Stimulated activated CD4-positive, alpha-beta T cell treated with anti-CD3 and anti-CD28 coated beads, Interleukin-1b, Interleukin-23, amount 100 ng/mL, for 48 hours (primary cell): ENCODE data around the gene PREB.
"Not testable (repeated sequence)": the region's sequence is repeated elsewhere in the genome, so short reads cannot be mapped to it uniquely, and the experiment has no call there.

Source experiments
- DNase-seq: peaks from one replicate; pipeline ENCODE4 v3.0.0-alpha.2; 2020

PREB gene

GRCh38 chr2:27125104-27125503 is 9.3 kb downstream of the PREB start:
- no peak for DNase-seq

DNA sequence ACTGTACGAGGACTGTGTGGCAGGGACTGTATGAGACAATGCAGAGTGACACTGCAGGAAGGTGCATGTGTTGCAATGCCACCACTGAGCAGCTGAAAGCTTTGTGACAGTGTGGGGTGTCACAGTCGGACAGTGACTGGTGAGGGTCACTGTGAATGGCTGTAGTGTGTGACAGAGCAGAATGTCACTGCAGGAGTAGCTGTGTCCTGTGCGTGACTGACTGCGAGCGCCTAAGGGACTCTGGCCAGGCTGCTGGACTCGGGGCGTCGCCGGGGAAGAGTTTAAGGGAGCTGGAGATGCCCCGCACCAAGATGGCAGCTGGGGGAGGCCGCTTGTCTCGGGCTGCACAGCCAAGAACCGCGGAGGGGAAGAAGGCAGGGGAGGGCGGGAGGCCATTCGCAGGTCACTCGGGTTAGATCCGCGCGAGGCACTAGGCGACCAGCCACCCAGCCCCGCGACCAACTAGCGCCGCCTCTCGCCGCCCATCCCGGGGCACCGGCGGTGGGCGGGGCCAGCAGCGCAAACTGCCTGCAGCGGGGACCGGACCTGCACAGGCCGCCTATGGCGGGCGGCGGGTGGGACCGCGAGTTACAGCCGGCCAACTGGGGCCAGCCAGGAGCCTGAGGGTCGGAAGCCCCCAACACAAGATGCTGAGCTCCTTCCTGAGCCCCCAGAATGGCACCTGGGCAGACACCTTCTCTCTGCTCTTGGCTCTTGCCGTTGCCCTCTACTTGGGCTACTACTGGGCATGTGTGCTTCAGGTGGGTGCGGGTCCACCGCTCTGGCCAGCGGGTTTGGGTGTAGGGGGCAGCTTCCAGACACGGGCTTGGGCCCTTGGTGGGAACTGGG is 10.9 kb downstream of the PREB start, which contains the start of gene ABHD1:
Gene ABHD1 (plus strand): TSS at position 514 of the 849 bp plus-strand sequence. CDS start 134 bp downstream, at position 648.
- peak; percentile 36 for DNase-seq

GRCh38 chr2:27122791-27123190 is 11.6 kb downstream of the PREB start:
- no peak for DNase-seq

GRCh38 chr2:27121906-27122305 is 12.5 kb downstream of the PREB start:
- DNase-seq, result no peak

DNA sequence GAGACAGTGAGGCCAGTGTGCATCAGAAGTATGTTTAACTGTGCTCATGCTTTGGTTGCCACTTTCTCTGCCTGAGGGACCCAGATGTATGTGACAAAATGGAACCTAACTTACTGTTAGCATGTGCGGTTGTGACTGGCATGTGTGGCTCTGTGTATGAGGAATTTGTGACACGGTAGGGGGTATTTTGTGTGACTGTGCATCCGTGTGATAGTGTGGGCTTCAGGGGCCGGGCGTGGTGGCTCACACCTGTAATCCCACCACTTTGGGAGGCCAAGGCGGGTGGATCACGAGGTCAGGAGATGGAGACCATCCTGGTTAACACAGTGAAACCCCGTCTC is 15.1 kb downstream of the PREB start:
- not testable (repeated sequence) for DNase-seq

DNA sequence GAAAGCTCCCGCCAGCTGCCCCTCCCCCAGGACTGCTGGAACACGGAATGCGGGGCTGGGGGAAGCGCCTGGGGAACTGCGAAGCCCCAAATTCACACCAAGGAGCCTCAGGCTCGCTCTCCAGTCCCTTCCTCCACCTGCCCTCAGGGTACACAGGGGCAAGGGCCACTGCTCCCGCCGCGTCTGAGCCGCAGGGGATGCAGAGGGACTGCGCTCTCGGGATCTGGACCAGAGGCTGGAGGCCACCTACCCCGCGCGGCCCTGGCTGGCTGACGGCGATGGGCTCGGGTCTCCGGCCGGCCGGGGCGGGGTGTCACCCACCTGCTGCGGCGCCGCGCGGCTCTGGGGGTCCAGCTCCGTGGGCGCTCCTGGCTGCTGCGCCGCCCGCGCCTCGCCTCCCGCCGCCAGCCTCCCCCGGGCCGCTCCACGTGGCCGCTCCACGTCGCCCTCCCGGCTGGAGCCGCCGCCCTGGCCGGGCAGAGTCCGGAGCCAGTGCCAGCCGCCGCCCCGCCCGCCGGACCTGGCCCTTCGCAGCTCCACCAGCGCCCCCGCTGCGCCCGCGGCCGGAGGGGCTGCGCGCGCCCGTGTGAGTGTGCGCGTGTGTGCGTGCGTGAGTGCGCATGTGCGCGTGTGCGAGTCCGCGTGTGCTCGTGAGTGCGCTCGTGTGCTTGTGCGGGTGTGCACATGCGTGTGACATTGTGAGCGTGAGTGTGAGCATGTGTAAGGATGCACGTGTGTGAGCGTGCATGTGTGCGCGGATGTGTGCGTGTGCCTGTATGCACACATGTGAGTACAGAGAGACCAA is 15.7 kb downstream of the PREB start, which contains the start of gene CGREF1:
Gene CGREF1 (minus strand): TSS at position 604 of the 805 bp plus-strand sequence. CDS start 14,762 bp downstream, outside the sequence.
- DNase-seq, result peak; percentile 17

DNA sequence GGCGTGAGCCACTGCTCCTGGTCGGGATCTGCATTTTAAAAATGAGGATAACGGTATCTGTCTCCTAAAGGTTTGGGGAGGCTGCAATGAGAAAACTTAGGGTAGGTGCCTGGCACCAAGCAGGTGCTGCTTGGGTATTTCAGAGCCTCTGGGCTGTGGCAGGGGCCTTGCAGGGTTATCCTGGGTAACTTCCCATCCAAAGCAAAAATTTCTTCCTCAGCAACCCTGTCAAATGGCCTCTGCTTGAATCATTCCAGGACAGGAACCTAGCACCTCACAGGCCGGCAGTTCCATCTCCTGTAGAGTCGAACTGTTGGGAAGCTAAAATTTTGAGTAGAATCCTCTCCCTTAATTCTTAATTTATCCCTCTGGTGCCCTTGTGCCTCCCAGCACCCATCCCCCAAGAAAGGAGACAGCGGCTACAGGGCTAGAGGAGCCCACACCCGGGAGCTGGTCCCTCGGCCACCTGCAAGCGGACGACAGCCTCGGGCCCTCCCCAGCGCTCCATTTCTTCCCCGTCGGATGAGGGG is 16.4 kb downstream of the PREB start:
- no peak for DNase-seq

DNA sequence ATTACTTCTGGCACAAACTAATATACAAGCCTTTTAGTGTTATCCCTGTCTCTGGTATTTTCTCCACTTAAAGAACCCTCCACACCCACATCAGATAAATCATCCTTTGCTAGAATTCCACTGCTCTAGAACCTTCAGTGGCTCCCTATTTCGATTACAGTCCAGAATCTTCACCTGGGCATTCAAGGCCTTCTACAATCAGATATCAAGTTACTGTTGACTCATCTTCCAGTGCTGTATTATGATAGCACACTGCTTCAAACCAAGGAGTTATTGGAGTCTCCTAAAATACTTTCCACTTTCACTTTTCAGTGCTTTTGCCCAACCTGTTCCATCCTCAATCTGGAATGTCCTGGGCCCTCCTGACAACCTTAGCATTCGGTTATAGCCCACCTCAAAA is 18.9 kb downstream of the PREB start:
- no peak for DNase-seq

- DNase-seq, result not testable (repeated sequence)
Observed at GRCh38 chr2:27111392-27112078, 22.9 kb downstream of the PREB start.

GRCh38 chr2:27110603-27111352 is 23.7 kb downstream of the PREB start:
- DNase-seq, result not testable (repeated sequence)

- DNase-seq, result no peak
Observed at GRCh38 chr2:27109083-27109482, 25.4 kb downstream of the PREB start.

DNA sequence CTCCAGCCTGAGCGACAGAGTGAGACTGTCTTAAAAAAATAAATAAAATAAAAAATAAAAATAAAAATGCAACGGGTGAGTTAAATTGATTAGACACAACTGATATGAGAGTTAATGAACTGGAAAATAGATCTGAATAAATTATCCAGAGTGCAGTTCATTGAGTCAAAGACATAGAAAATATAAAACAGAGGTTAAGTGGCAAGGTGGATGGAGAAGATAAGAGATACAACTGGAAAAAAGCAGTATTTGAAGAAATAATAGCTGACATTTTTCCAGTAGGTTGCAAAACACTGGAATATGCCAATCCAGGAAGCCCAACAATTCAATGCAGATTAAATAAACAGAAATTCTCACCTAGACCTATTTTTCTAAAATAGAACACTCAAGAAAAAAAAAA is 26.2 kb downstream of the PREB start:
- DNase-seq, result no peak

GRCh38 chr2:27105981-27106380 is 28.5 kb downstream of the PREB start:
- no peak for DNase-seq

DNA sequence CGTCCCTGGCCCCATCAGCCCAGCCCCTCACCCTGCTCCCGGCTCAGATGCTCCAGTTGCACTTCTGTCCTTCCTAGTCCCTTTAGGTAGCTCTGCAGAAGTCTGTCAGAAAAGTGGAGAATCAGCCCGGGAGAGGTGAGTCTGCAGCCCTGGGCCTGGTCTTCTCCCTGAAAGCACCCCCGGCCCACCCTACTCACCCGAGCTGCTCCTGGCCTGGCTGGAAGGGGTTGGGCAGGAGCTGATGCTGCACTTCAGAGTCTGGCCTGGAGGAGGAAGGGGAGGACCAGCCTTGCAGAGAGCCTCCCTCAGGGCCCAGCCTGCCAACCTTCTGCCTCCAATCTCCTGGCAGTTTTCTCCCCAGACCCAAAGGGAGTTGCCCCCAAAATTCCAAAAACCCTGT is 32.1 kb downstream of the PREB start:
- DNase-seq, result no peak

- DNase-seq, result no peak
Observed at GRCh38 chr2:27100036-27100435, 34.4 kb downstream of the PREB start.

- no peak for DNase-seq
Observed at GRCh38 chr2:27099334-27099955, 35.0 kb downstream of the PREB start.

GRCh38 chr2:27097341-27097740 is 37.1 kb downstream of the PREB start:
- no peak for DNase-seq

DNA sequence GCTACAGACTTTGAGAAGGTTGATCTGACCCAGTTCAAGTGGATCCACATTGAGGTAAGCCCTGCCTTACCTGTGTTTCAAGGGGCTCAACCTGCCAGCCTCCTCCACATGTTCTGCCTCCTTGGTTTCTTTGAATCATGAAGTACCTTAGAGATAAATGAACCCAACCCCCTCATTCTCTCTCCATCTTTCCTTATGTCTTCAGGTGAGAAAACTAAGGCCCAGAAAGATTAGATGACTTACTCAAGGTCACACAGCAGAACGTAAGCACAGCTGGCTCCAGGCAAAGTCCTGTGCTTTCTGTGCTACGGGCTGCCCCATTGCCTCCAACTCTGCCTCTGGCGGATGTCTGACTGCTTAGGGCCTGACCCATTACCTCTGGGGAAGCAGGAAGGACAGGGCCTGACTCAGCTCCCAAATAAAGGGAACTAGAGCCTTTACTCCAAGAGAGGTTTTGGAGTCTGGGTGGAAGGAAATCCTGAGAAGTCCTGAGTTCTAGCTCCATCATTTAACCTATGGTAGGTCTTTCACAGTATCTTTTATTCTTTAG is 37.6 kb downstream of the PREB start:
- DNase-seq, result no peak

GRCh38 chr2:27095745-27096651 is 38.4 kb downstream of the PREB start:
- peak; percentile 36 for DNase-seq

DNA sequence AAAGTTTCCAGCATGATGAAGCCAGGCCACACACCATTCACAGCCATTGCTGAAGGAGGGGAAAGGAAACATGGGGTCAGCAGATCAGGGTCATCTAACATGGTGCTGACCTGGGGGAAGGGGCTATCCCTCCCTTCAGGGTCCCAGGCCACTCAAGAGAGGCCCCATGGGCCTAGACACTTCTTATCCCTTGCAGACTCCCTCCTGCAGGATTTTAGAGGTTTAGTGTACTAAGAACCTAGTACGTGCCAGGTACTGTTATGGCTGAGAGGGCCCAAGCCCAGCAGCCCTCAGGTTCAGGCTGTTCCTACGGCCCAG is 39.0 kb downstream of the PREB start:
- DNase-seq, result no peak
